HEK293 (cell line): ENCODE measurements around the gene GTF2F2.

Source experiments
- CTCF ChIA-PET: fragments of 350-600 bp; formaldehyde crosslinking; extraction: SDS; loops from one replicate; lab custom pipeline; 2021; ENCODE audit warnings: antibody characterized with exemption; lab: Yijun Ruan, JAX
- POLR2A ChIA-PET: fragments of 300-600 bp; formaldehyde crosslinking; extraction: SDS; loops from one replicate; lab custom pipeline; 2020; ENCODE audit warnings: antibody characterized with exemption, inconsistent platforms; lab: Yijun Ruan, JAX
- H3K27ac ChIP-seq: fragments of 200-500 bp; sonication (Bioruptor generic); 2 replicates; pipeline ENCODE4 v1.5.1; 2014; ENCODE audit warnings: low read depth, low read length, control low read depth, inconsistent platforms; ENCODE audit errors: extremely low read depth
- H3K36me3 ChIP-seq, 2 experiments: fragments of 200-500 bp in 1 of 2; sonication (Bioruptor generic) in 1 of 2; 1 replicate in 1 of 2; 2 replicates in 1 of 2; pipeline ENCODE4 v1.5.1; 2014 to 2017; ENCODE audit warnings: inconsistent platforms in 2 of 2, low read length in 2 of 2; ENCODE audit not compliant: control insufficient read depth in 2 of 2, insufficient read depth in 1 of 2
- H3K4me1 ChIP-seq: fragments of 200-500 bp; sonication (Bioruptor generic); 2 replicates; pipeline ENCODE4 v1.5.1; 2014; ENCODE audit warnings: mild to moderate bottlenecking, low read length, inconsistent platforms; ENCODE audit not compliant: control insufficient read depth, insufficient read depth
- H3K4me3 ChIP-seq: 2 replicates; pipeline ENCODE4 v1.5.1; 2011; ENCODE audit warnings: low read depth, mild to moderate bottlenecking, control low read depth, low read length, moderate library complexity
- H3K9me3 ChIP-seq: fragments of 200-500 bp; sonication (Bioruptor generic); 2 replicates; pipeline ENCODE4 v1.5.1; 2014; ENCODE audit warnings: low read depth, low read length, inconsistent platforms; ENCODE audit not compliant: control insufficient read depth, insufficient read depth
- HOXC10 ChIP-seq: sonication (generic); formaldehyde crosslinking; IDR thresholded peaks from 2 replicates; pipeline ENCODE4 v1.8.1; 2023; ENCODE audit warnings: mild to moderate bottlenecking, missing genetic modification reagents
- PRDM2 ChIP-seq: fragments of 450-650 bp; formaldehyde crosslinking; IDR thresholded peaks from 2 replicates; pipeline ENCODE4 v1.5.1; 2016; ENCODE audit warnings: missing biosample characterization, missing genetic modification characterization, borderline replicate concordance
- PRDM6 ChIP-seq: fragments of 450-650 bp; formaldehyde crosslinking; IDR thresholded peaks from 2 replicates; pipeline ENCODE4 v1.5.1; 2017; ENCODE audit warnings: missing biosample characterization, missing genetic modification characterization
- SP3 ChIP-seq: fragments of 450-650 bp; formaldehyde crosslinking; IDR thresholded peaks from 2 replicates; pipeline ENCODE4 v1.5.1; 2016; ENCODE audit warnings: missing biosample characterization, missing genetic modification characterization
- SP7 ChIP-seq: fragments of 450-650 bp; formaldehyde crosslinking; IDR thresholded peaks from 2 replicates; pipeline ENCODE4 v1.5.1; 2016; ENCODE audit warnings: missing biosample characterization, missing genetic modification characterization
- TCF7L2 ChIP-seq: IDR thresholded peaks from 2 replicates; pipeline ENCODE4 v1.6.1; 2011; ENCODE audit warnings: low read depth, mild to moderate bottlenecking, inconsistent platforms, low read length, moderate library complexity, borderline replicate concordance
- TRIM28 ChIP-seq: IDR thresholded peaks from 2 replicates; pipeline ENCODE4 v1.6.1; 2011; ENCODE audit warnings: low read length, control low read depth, borderline replicate concordance
- ZFP37 ChIP-seq: fragments of 450-650 bp; formaldehyde crosslinking; IDR thresholded peaks from 2 replicates; pipeline ENCODE4 v1.5.1; 2016; ENCODE audit warnings: missing biosample characterization, missing genetic modification characterization
- ZNF10 ChIP-seq: fragments of 450-650 bp; formaldehyde crosslinking; IDR thresholded peaks from 2 replicates; pipeline ENCODE4 v1.5.1; 2017; ENCODE audit warnings: missing biosample characterization, missing genetic modification characterization
- ZNF146 ChIP-seq: fragments of 450-650 bp; formaldehyde crosslinking; IDR thresholded peaks from 2 replicates; pipeline ENCODE4 v1.5.1; 2016; ENCODE audit warnings: missing biosample characterization, missing genetic modification characterization
- ZNF214 ChIP-seq: fragments of 450-650 bp; formaldehyde crosslinking; IDR thresholded peaks from 2 replicates; pipeline ENCODE4 v1.5.1; 2017; ENCODE audit warnings: missing biosample characterization, mild to moderate bottlenecking, missing genetic modification characterization, borderline replicate concordance
- ZNF433 ChIP-seq: fragments of 450-650 bp; formaldehyde crosslinking; IDR thresholded peaks from 2 replicates; pipeline ENCODE4 v1.5.1; 2016; ENCODE audit warnings: missing biosample characterization, missing genetic modification characterization, low read depth
- ZNF530 ChIP-seq: fragments of 450-650 bp; formaldehyde crosslinking; IDR thresholded peaks from 2 replicates; pipeline ENCODE4 v1.5.1; 2016; ENCODE audit warnings: low read depth, missing biosample characterization, missing genetic modification characterization
- ZNF623 ChIP-seq: fragments of 450-650 bp; formaldehyde crosslinking; IDR thresholded peaks from 2 replicates; pipeline ENCODE4 v1.5.1; 2016; ENCODE audit warnings: missing biosample characterization, missing genetic modification characterization
- ZNF670 ChIP-seq: fragments of 450-650 bp; formaldehyde crosslinking; IDR thresholded peaks from 2 replicates; pipeline ENCODE4 v1.5.1; 2016; ENCODE audit warnings: missing biosample characterization, missing genetic modification characterization, low read depth
- ZNF791 ChIP-seq: fragments of 450-650 bp; formaldehyde crosslinking; IDR thresholded peaks from 2 replicates; pipeline ENCODE4 v1.5.1; 2016; ENCODE audit warnings: missing biosample characterization, missing genetic modification characterization
- ZSCAN4 ChIP-seq: fragments of 450-650 bp; formaldehyde crosslinking; IDR thresholded peaks from 2 replicates; pipeline ENCODE4 v1.5.1; 2017; ENCODE audit warnings: missing biosample characterization, missing genetic modification characterization

Gene GTF2F2

GRCh38 chr13:45301263-45301662 is 181.0 kb downstream of the GTF2F2 start:
- Histone ChIP-seq H3K4me1 (no peaks in the 10 kb centered on the region), H3K36me3 (no peaks in the 10 kb centered on the region), H3K4me3 (no peak overlapping the region), H3K27ac (no peak overlapping the region), H3K9me3 (no peaks in the 10 kb centered on the region)
- ChIA-PET CTCF (interaction anchor here (0.7 kb wide), 1 partner anchor 19 kb away, joined by 3 read pairs; no protein-coding TSS in a partner anchor), POLR2A (no interaction called here)
- no peak for TF ChIP-seq ZNF214 (tag by site-specific recombination)
- no peak for TF ChIP-seq SP3 (tag by site-specific recombination)
- TF ChIP-seq TCF7L2: no peak
- no peak for TF ChIP-seq HOXC10 (CRISPR knock-in tag)
- TF ChIP-seq ZNF670 (tag by site-specific recombination): no peak
- TF ChIP-seq ZSCAN4: no peak
- TF ChIP-seq PRDM6 (tag by site-specific recombination): no peak
- TF ChIP-seq ZNF146: no peak

- no peak overlapping the region for H3K27ac ChIP-seq
- H3K4me1 ChIP-seq: no peaks in the 10 kb centered on the region
- CTCF ChIA-PET: interaction anchor here (2.1 kb wide), 1 partner anchor 256 kb away, joined by 12 read pairs; no protein-coding TSS in a partner anchor
- H3K9me3 ChIP-seq: no peaks in the 10 kb centered on the region
- no peak overlapping the region for H3K4me3 ChIP-seq
- H3K36me3 ChIP-seq: no peaks in the 10 kb centered on the region
- TF ChIP-seq ZNF623 (tag by site-specific recombination): no peak
- TF ChIP-seq ZNF10 (tag by site-specific recombination): 0 out of 2 replicates have a peak, but pooled peaks have one; percentile 44
- no peak for TF ChIP-seq SP7
- no peak for TF ChIP-seq PRDM2
- TF ChIP-seq ZNF791: no peak
- no peak for TF ChIP-seq ZFP37
- TF ChIP-seq TRIM28: no peak
- TF ChIP-seq ZNF530 (tag by site-specific recombination): no peak
- TF ChIP-seq ZNF433 (tag by site-specific recombination): no peak
- TF ChIP-seq, all 188 proteins: peak for 1
- POLR2A ChIA-PET: no interaction called here
These were observed 182.2 kb downstream of the GTF2F2 start for GRCh38 chr13:45302507-45302906.
